ENCODE results near the gene IFNL1. TPM values are rescaled to one million over a fixed set of nuclear protein-coding genes. Genes with fewer than 3 reads are reported as not detected.
"Not testable (repeated sequence)": the region's sequence is repeated elsewhere in the genome, so short reads cannot be mapped to it uniquely, and the experiment has no call there.

Gene IFNL1
- total and polyA plus RNA-seq, 4 experiments from 2014 or later, result 1.6 TPM; not detected in 3

- Histone ChIP-seq H3K4me1 (ENCODE audit: insufficient read depth, low read length) (peaks cover 57% of the 10 kb centered on the region), H3K36me3 (ENCODE audit: insufficient read depth, low read length) (peaks cover 30% of the 10 kb centered on the region), H3K27me3 (ENCODE audit: insufficient read depth, low read length) (no peaks in the 10 kb centered on the region), H3K9me3 (ENCODE audit: control insufficient read depth in 1 of 2, low read length in 2 of 2) (no peaks in the 10 kb centered on the region), H3K27ac (ENCODE audit: low read depth, low read length) (peak overlapping the region; percentile 18), H3K4me3 (ENCODE audit: low read length in 2 of 2) (no peak overlapping the region)
- ChIA-PET POLR2A (ENCODE audit: partially characterized antibody) (interaction anchor here (0.7 to 2.5 kb wide), 8 partner anchors 8 to 244 kb away, joined by 3 to 12 read pairs (median 4); partner anchors contain the start of genes GMFG, MED29, PAF1 and PAK4), CTCF (ENCODE audit: partially characterized antibody) (interaction anchor here (0.7 to 6.4 kb wide), 15 partner anchors 8 to 365 kb away, joined by 3 to 57 read pairs (median 6); partner anchors contain the start of genes GMFG, PAK4 and SAMD4B)
- intact Hi-C loops (cut with micrococcal nuclease), result loop anchor here (1.0 to 10.0 kb wide), 4 partner anchors 115 to 275 kb away; partner anchors contain the start of gene EID2B
- Mint-ChIP-seq H3K4me3 (no peak overlapping the region), H3K9me3 (no peaks in the 10 kb centered on the region), H3K27me3 (no peaks in the 10 kb centered on the region), H3K4me1 (peaks cover 19 to 49% (median 31%) of the 10 kb centered on the region in 4 donors), H3K36me3 (peaks cover 11 to 48% of the 10 kb centered on the region in 2 donors), H3K27ac (peak overlapping the region; percentile 73 to 92 (median 87))
- no peak for DNase-seq
Observed at GRCh38 chr19:39327363-39328045, 31.3 kb downstream of the IFNL1 start.

- Histone ChIP-seq H3K4me3 (ENCODE audit: low read length in 2 of 2) (no peak overlapping the region), H3K4me1 (ENCODE audit: insufficient read depth, low read length) (peaks cover 64% of the 10 kb centered on the region), H3K27ac (ENCODE audit: low read depth, low read length) (peak overlapping the region; percentile 18), H3K27me3 (ENCODE audit: insufficient read depth, low read length) (no peaks in the 10 kb centered on the region), H3K36me3 (ENCODE audit: insufficient read depth, low read length) (peaks cover 30% of the 10 kb centered on the region), H3K9me3 (ENCODE audit: control insufficient read depth in 1 of 2, low read length in 2 of 2) (no peaks in the 10 kb centered on the region)
- intact Hi-C loops (cut with micrococcal nuclease), result loop anchor here (1.0 to 10.0 kb wide), 4 partner anchors 116 to 276 kb away; partner anchors contain the start of gene EID2B
- H3K9me3 Mint-ChIP-seq, result no peaks in the 10 kb centered on the region
- H3K36me3 Mint-ChIP-seq, result peaks cover 14 to 52% of the 10 kb centered on the region in 2 donors
- ChIA-PET POLR2A (ENCODE audit: partially characterized antibody) (interaction anchor here (0.7 to 2.5 kb wide), 9 partner anchors 8 to 245 kb away, joined by 3 to 12 read pairs (median 3); partner anchors contain the start of genes GMFG, MED29, PAF1 and PAK4), CTCF (ENCODE audit: partially characterized antibody) (interaction anchor here (0.7 to 6.4 kb wide), 15 partner anchors 8 to 366 kb away, joined by 3 to 57 read pairs (median 5); partner anchors contain the start of genes GMFG, PAK4 and SAMD4B)
- H3K4me1 Mint-ChIP-seq, result peaks cover 21 to 51% (median 34%) of the 10 kb centered on the region in 4 donors
- peak overlapping the region; percentile 73 to 92 (median 87) for H3K27ac Mint-ChIP-seq
- H3K4me3 Mint-ChIP-seq, result peak overlapping the region in 4 of 8 donors; percentile 32 to 78 (median 58)
- DNase-seq, result peak; percentile 67 to 77 (median 73)
- H3K27me3 Mint-ChIP-seq, result no peaks in the 10 kb centered on the region
Observed at GRCh38 chr19:39328046-39328705, 32.0 kb downstream of the IFNL1 start.

- Histone ChIP-seq H3K36me3 (ENCODE audit: insufficient read depth, low read length) (peaks cover 30% of the 10 kb centered on the region), H3K4me3 (ENCODE audit: low read length in 2 of 2) (no peak overlapping the region), H3K9me3 (ENCODE audit: control insufficient read depth in 1 of 2, low read length in 2 of 2) (no peaks in the 10 kb centered on the region), H3K27ac (ENCODE audit: low read depth, low read length) (no peak overlapping the region), H3K4me1 (ENCODE audit: insufficient read depth, low read length) (peaks cover 82% of the 10 kb centered on the region), H3K27me3 (ENCODE audit: insufficient read depth, low read length) (no peaks in the 10 kb centered on the region)
- Mint-ChIP-seq H3K36me3 (peaks cover 14 to 61% of the 10 kb centered on the region in 2 donors), H3K4me1 (peaks cover 25 to 67% (median 41%) of the 10 kb centered on the region in 4 donors), H3K27ac (peak overlapping the region in 5 of 7 donors; percentile 15 to 63 (median 25)), H3K4me3 (peak overlapping the region in 2 of 8 donors; percentile 20 to 22), H3K9me3 (no peaks in the 10 kb centered on the region), H3K27me3 (no peaks in the 10 kb centered on the region)
- no peak for DNase-seq
- POLR2A ChIA-PET (ENCODE audit: partially characterized antibody), result interaction anchor here (0.6 to 0.7 kb wide), 2 partner anchors 12 to 208 kb away, joined by 3 read pairs; partner anchors contain the start of gene SAMD4B
- CTCF ChIA-PET (ENCODE audit: partially characterized antibody), result interaction anchor here (0.7 to 6.4 kb wide), 5 partner anchors 13 to 207 kb away, joined by 3 to 57 read pairs (median 3); partner anchors contain the start of genes PAK4 and SAMD4B
- intact Hi-C loops (cut with micrococcal nuclease), result loop anchor here (5.0 to 10.0 kb wide), 2 partner anchors 205 to 278 kb away; partner anchors contain the start of gene EID2B
Observed at GRCh38 chr19:39329948-39330347, 33.7 kb downstream of the IFNL1 start.

GRCh38 chr19:39332293-39332692, 36.1 kb downstream of the IFNL1 start:
- no peak overlapping the region for H3K27ac Mint-ChIP-seq
- H3K9me3 Mint-ChIP-seq, result no peaks in the 10 kb centered on the region
- POLR2A ChIA-PET (ENCODE audit: partially characterized antibody), result interaction anchor here (0.6 to 1.0 kb wide), 3 partner anchors 10 to 121 kb away, joined by 3 to 5 read pairs (median 3); partner anchors contain the start of gene SAMD4B
- peaks cover 22 to 58% of the 10 kb centered on the region in 2 donors for H3K36me3 Mint-ChIP-seq
- no peak overlapping the region for H3K27ac ChIP-seq (ENCODE audit: low read depth, low read length)
- intact Hi-C loops (cut with micrococcal nuclease), result no loop called here
- peaks cover 33 to 81% (median 58%) of the 10 kb centered on the region in 4 donors for H3K4me1 Mint-ChIP-seq
- peaks cover 21% of the 10 kb centered on the region for H3K36me3 ChIP-seq (ENCODE audit: insufficient read depth, low read length)
- no peak for DNase-seq
- CTCF ChIA-PET (ENCODE audit: partially characterized antibody), result interaction anchor here (1.0 to 1.1 kb wide), 2 partner anchors 66 to 70 kb away, joined by 3 read pairs; no protein-coding TSS in a partner anchor
- no peaks in the 10 kb centered on the region for H3K27me3 ChIP-seq (ENCODE audit: insufficient read depth, low read length)
- H3K4me3 ChIP-seq (ENCODE audit: low read length in 2 of 2), result no peak overlapping the region
- peaks cover 91% of the 10 kb centered on the region for H3K4me1 ChIP-seq (ENCODE audit: insufficient read depth, low read length)
- no peaks in the 10 kb centered on the region for H3K9me3 ChIP-seq (ENCODE audit: control insufficient read depth in 1 of 2, low read length in 2 of 2)
- no peaks in the 10 kb centered on the region for H3K27me3 Mint-ChIP-seq
- H3K4me3 Mint-ChIP-seq, result peak overlapping the region in 6 of 8 donors; percentile 43 to 73 (median 67)

GRCh38 chr19:39332738-39333137, 36.5 kb downstream of the IFNL1 start:
- H3K27me3 Mint-ChIP-seq; H3K27ac ChIP-seq (ENCODE audit: low read depth, low read length); H3K4me3 ChIP-seq (ENCODE audit: low read length in 2 of 2); H3K27me3 ChIP-seq (ENCODE audit: insufficient read depth, low read length); intact Hi-C loops (cut with micrococcal nuclease); H3K9me3 ChIP-seq (ENCODE audit: control insufficient read depth in 1 of 2, low read length in 2 of 2); DNase-seq; H3K9me3 Mint-ChIP-seq: not testable (repeated sequence)
- CTCF ChIA-PET (ENCODE audit: partially characterized antibody), result interaction anchor here (0.6 to 1.1 kb wide), 3 partner anchors 65 to 121 kb away, joined by 3 read pairs; no protein-coding TSS in a partner anchor
- Histone ChIP-seq H3K4me1 (ENCODE audit: insufficient read depth, low read length) (peaks cover 91% of the 10 kb centered on the region), H3K36me3 (ENCODE audit: insufficient read depth, low read length) (peaks cover 19% of the 10 kb centered on the region)
- Mint-ChIP-seq H3K4me3 (peak overlapping the region; percentile 43 to 77 (median 70)), H3K36me3 (peaks cover 22 to 56% of the 10 kb centered on the region in 2 donors), H3K27ac (peak overlapping the region; percentile 30 to 96 (median 67)), H3K4me1 (peaks cover 33 to 82% (median 61%) of the 10 kb centered on the region in 4 donors)
- POLR2A ChIA-PET (ENCODE audit: partially characterized antibody), result interaction anchor here (0.6 to 1.0 kb wide), 4 partner anchors 9 to 121 kb away, joined by 3 to 5 read pairs (median 3); partner anchors contain the start of gene SAMD4B

GRCh38 chr19:39333507-39333906, 37.3 kb downstream of the IFNL1 start:
- Histone ChIP-seq H3K9me3 (ENCODE audit: control insufficient read depth in 1 of 2, low read length in 2 of 2) (no peaks in the 10 kb centered on the region), H3K36me3 (ENCODE audit: insufficient read depth, low read length) (peaks cover 15% of the 10 kb centered on the region), H3K27me3 (ENCODE audit: insufficient read depth, low read length) (no peaks in the 10 kb centered on the region), H3K4me3 (ENCODE audit: low read length in 2 of 2) (no peak overlapping the region), H3K4me1 (ENCODE audit: insufficient read depth, low read length) (peaks cover 85% of the 10 kb centered on the region), H3K27ac (ENCODE audit: low read depth, low read length) (peak overlapping the region; percentile 19)
- H3K27me3 Mint-ChIP-seq, result no peaks in the 10 kb centered on the region
- no peak for DNase-seq
- H3K36me3 Mint-ChIP-seq, result peaks cover 18 to 49% of the 10 kb centered on the region in 2 donors
- ChIA-PET CTCF (ENCODE audit: partially characterized antibody) (interaction anchor here (1.0 to 1.2 kb wide), 2 partner anchors 72 to 211 kb away, joined by 3 to 6 read pairs; no protein-coding TSS in a partner anchor), POLR2A (ENCODE audit: partially characterized antibody) (interaction anchor here (0.8 to 1.0 kb wide), 2 partner anchors 78 to 96 kb away, joined by 3 to 5 read pairs; no protein-coding TSS in a partner anchor)
- intact Hi-C loops (cut with micrococcal nuclease), result no loop called here
- no peaks in the 10 kb centered on the region for H3K9me3 Mint-ChIP-seq
- peak overlapping the region; percentile 57 to 100 (median 81) for H3K4me3 Mint-ChIP-seq
- peak overlapping the region; percentile 70 to 96 (median 87) for H3K27ac Mint-ChIP-seq
- peaks cover 34 to 82% (median 60%) of the 10 kb centered on the region in 4 donors for H3K4me1 Mint-ChIP-seq

All from CD4-positive, alpha-beta memory T cell (primary cell).